SU-DHL-6 (cell line): ENCODE measurements around the gene CA11.

ENCODE experiments used
- H2AFZ ChIP-seq: fragments of 200-600 bp; sonication (generic); 2 replicates; pipeline ENCODE4 v1.6.1; 2014; ENCODE audit warnings: low read depth, mild to moderate bottlenecking, moderate library complexity, mixed read lengths, antibody characterized with exemption, low read length; ENCODE audit not compliant: severe bottlenecking
- H3F3A ChIP-seq: fragments of 200-600 bp; shearing (Covaris generic); 2 replicates; pipeline ENCODE4 v1.6.0; 2016; ENCODE audit warnings: antibody characterized with exemption, mild to moderate bottlenecking; ENCODE audit not compliant: insufficient read depth
- H3K27ac ChIP-seq: fragments of 200-600 bp; sonication (generic); 2 replicates; pipeline ENCODE4 v1.5.1; 2016; ENCODE audit warnings: low read depth, mild to moderate bottlenecking, low read length, moderate library complexity, mixed read lengths
- H3K27me3 ChIP-seq: fragments of 200-600 bp; sonication (generic), shearing (Covaris generic); 2 replicates; pipeline ENCODE4 v1.6.0; 2014; ENCODE audit warnings: mild to moderate bottlenecking, low read length
- H3K36me3 ChIP-seq: fragments of 200-600 bp; sonication (generic); 2 replicates; pipeline ENCODE4 v1.6.1; 2014; ENCODE audit warnings: mild to moderate bottlenecking, low read length, mixed read lengths
- H3K4me2 ChIP-seq: fragments of 300-600, 200-600 bp; shearing (Covaris generic), sonication (generic); 2 replicates; pipeline ENCODE4 v1.6.0; 2014; ENCODE audit warnings: low read length, low read depth, mild to moderate bottlenecking; ENCODE audit not compliant: poor library complexity, severe bottlenecking
- H3K4me3 ChIP-seq: fragments of 200-600 bp; sonication (generic); 2 replicates; pipeline ENCODE4 v1.5.1; 2014; ENCODE audit warnings: antibody characterized with exemption, low read length, mild to moderate bottlenecking, mixed read lengths; ENCODE audit not compliant: insufficient read depth, poor library complexity, severe bottlenecking
- H3K79me2 ChIP-seq: fragments of 200-600 bp; sonication (generic); 2 replicates; pipeline ENCODE4 v1.6.1; 2014; ENCODE audit warnings: mild to moderate bottlenecking, low read length, moderate library complexity; ENCODE audit not compliant: insufficient read depth
- H3K9ac ChIP-seq: fragments of 200-600 bp; sonication (generic); 2 replicates; pipeline ENCODE4 v1.7.0; 2014; ENCODE audit warnings: mild to moderate bottlenecking, low read length
- H3K9me2 ChIP-seq: fragments of 200-600 bp; sonication (generic); replicated peaks from 2 replicates; pipeline ENCODE4 v1.6.1; 2014; ENCODE audit warnings: low read length; ENCODE audit not compliant: insufficient read depth
- H3K9me3 ChIP-seq: fragments of 200-600 bp; sonication (generic); 2 replicates; pipeline ENCODE4 v1.6.1; 2014; ENCODE audit warnings: low read length, mixed read lengths; ENCODE audit not compliant: insufficient read depth
- H4K20me1 ChIP-seq: fragments of 200-600 bp; sonication (generic); 2 replicates; pipeline ENCODE4 v1.6.1; 2014; ENCODE audit warnings: low read depth, mild to moderate bottlenecking, antibody characterized with exemption, low read length, moderate library complexity, mixed read lengths
- EZH2phosphoT487 ChIP-seq: fragments of 200-600 bp; sonication (generic), shearing (Covaris generic); conservative IDR thresholded peaks from 2 replicates; pipeline ENCODE4 v1.6.1; 2018; ENCODE audit warnings: mild to moderate bottlenecking, antibody characterized with exemption, low read length, moderate library complexity, mixed read lengths
- TF ChIP-seq, protein P1 (sequence below): fragments of 200-600 bp; sonication (generic); IDR thresholded peaks from one replicate; pipeline ENCODE4 v1.5.1; 2017; ENCODE audit warnings: antibody characterized with exemption, mild to moderate bottlenecking, low read length, moderate library complexity; ENCODE audit not compliant: insufficient read depth, poor library complexity, severe bottlenecking

Gene CA11

DNA sequence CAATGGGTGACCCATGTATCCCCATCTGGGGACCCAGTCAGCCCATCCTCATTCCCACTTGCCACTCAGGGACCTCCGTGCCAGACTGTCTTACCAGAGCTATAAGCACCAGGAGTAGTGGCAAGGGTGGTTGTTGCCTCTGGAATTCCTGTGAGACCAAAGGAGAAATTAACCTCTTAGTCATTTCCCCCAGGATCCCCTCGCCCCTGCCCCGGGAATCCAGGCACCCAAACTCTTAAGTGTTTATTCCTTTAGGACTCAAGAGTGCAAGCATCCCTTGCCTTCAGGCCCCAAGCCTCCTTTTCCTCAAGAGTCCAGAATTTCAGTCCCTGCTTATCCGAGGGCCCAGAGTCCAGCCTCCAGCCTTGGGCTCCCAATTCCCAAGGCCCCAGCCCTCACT, 17.7 kb upstream of the CA11 start:
- H3K9me3 ChIP-seq = no peaks in the 10 kb centered on the region

DNA sequence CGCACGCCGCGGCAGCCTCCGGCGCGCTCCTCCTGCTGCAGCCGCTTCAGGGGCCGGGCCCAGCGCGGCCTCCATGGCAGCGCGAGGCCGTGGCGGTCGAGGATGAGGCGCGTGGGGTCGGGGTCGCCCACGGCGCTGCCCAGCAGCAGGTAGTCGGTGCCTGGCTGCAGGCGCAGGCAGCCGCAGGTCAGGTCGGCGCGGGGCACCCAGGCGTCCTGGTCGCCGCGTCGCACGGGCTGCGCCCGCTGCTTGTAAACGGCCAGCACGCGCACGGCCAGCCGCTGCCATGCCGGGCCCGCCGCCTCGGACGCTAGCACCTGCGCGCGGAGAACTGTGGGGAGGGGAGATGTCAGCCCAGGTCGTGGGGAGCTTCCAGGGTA, 15.7 kb upstream of the CA11 start:
- Histone ChIP-seq H4K20me1 (no peaks in the 10 kb centered on the region), H2AFZ (no peak overlapping the region), H3K27ac (no peak overlapping the region), H3K9ac (no peak overlapping the region), H3K9me3 (no peaks in the 10 kb centered on the region), H3K4me3 (no peak overlapping the region), H3K36me3 (no peaks in the 10 kb centered on the region), H3K4me2 (no peak overlapping the region), H3F3A (no peaks in the 10 kb centered on the region), H3K9me2 (no peaks in the 10 kb centered on the region), H3K27me3 (no peaks in the 10 kb centered on the region), H3K79me2 (no peaks in the 10 kb centered on the region)
- TF ChIP-seq EZH2phosphoT487 = no peak
- TF ChIP-seq, protein P1, sequence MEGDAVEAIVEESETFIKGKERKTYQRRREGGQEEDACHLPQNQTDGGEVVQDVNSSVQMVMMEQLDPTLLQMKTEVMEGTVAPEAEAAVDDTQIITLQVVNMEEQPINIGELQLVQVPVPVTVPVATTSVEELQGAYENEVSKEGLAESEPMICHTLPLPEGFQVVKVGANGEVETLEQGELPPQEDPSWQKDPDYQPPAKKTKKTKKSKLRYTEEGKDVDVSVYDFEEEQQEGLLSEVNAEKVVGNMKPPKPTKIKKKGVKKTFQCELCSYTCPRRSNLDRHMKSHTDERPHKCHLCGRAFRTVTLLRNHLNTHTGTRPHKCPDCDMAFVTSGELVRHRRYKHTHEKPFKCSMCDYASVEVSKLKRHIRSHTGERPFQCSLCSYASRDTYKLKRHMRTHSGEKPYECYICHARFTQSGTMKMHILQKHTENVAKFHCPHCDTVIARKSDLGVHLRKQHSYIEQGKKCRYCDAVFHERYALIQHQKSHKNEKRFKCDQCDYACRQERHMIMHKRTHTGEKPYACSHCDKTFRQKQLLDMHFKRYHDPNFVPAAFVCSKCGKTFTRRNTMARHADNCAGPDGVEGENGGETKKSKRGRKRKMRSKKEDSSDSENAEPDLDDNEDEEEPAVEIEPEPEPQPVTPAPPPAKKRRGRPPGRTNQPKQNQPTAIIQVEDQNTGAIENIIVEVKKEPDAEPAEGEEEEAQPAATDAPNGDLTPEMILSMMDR = no peak

More for the DNA sequence above, 17.7 kb upstream of the CA11 start:
- Histone ChIP-seq H3F3A (no peaks in the 10 kb centered on the region), H3K27me3 (no peaks in the 10 kb centered on the region), H3K79me2 (no peaks in the 10 kb centered on the region), H2AFZ (no peak overlapping the region), H3K36me3 (no peaks in the 10 kb centered on the region), H3K27ac (no peak overlapping the region), H3K9me2 (no peaks in the 10 kb centered on the region), H3K4me3 (no peak overlapping the region), H3K4me2 (no peak overlapping the region), H3K9ac (no peak overlapping the region), H4K20me1 (no peaks in the 10 kb centered on the region)
- no peak for TF ChIP-seq EZH2phosphoT487
- TF ChIP-seq, protein P1 = no peak

DNA sequence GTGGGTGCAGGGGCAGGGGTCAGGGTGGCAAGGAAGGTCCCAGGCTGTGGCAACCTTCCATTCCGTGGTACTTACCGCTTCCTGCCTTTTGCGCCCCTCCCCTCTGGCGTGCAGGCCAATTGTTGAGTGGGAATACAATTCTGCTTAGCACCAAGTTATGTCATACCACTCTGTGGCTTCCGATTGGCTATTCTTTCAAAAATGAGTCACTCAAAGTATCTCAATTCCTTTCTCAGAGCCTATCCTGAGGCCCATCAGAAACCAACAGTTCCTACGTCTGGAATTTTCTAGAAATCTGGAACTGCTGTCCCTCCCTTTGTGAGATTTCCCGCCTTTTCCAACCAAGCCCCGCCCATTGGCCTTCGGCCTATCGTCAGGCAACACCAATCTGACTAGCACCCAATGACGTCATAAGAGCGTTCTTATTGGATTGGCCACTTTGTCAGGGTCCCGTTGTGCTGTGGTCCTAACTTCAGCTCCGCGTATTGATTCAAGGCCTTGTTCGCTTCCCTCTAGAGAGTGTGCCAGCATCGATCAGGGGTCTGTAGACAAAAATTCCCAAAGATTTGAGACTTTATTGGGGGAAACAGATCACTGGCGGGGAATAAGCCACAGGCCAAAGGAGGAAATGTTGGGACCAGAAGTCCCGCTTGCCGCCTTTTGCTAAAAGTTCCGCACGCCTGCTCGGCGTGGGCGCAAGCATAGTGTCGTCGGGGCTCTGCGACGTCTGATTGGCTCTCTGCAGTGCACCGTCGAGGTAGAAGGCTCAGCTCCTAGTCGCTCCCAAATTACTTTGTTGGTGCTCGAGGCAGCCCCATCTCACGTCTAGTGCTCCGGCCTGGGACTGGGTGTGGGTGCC, 15.1 kb upstream of the CA11 start:
- TF ChIP-seq, protein P1 = no peak
- no peak for TF ChIP-seq EZH2phosphoT487
- peak overlapping the region; percentile 45 for H3K4me2 ChIP-seq
- no peaks in the 10 kb centered on the region for H3K79me2 ChIP-seq
- H3K9ac ChIP-seq = peak overlapping the region; percentile 4; the same call in 1 of the 2 replicates
- no peaks in the 10 kb centered on the region for H3K9me2 ChIP-seq
- peak overlapping the region; percentile 94 for H2AFZ ChIP-seq
- no peaks in the 10 kb centered on the region for H3K27me3 ChIP-seq
- H3F3A ChIP-seq = no peaks in the 10 kb centered on the region
- H3K36me3 ChIP-seq = no peaks in the 10 kb centered on the region
- peak overlapping the region; percentile 41 for H3K27ac ChIP-seq
- H4K20me1 ChIP-seq = no peaks in the 10 kb centered on the region
- H3K4me3 ChIP-seq = no peak overlapping the region
- H3K9me3 ChIP-seq = no peaks in the 10 kb centered on the region
